ENCODE results near the gene TSPAN9.
A peak's percentile ranks its signal among the peaks of the same experiment; 100 is the strongest.

Gene TSPAN9, protein sequence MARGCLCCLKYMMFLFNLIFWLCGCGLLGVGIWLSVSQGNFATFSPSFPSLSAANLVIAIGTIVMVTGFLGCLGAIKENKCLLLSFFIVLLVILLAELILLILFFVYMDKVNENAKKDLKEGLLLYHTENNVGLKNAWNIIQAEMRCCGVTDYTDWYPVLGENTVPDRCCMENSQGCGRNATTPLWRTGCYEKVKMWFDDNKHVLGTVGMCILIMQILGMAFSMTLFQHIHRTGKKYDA

DNA sequence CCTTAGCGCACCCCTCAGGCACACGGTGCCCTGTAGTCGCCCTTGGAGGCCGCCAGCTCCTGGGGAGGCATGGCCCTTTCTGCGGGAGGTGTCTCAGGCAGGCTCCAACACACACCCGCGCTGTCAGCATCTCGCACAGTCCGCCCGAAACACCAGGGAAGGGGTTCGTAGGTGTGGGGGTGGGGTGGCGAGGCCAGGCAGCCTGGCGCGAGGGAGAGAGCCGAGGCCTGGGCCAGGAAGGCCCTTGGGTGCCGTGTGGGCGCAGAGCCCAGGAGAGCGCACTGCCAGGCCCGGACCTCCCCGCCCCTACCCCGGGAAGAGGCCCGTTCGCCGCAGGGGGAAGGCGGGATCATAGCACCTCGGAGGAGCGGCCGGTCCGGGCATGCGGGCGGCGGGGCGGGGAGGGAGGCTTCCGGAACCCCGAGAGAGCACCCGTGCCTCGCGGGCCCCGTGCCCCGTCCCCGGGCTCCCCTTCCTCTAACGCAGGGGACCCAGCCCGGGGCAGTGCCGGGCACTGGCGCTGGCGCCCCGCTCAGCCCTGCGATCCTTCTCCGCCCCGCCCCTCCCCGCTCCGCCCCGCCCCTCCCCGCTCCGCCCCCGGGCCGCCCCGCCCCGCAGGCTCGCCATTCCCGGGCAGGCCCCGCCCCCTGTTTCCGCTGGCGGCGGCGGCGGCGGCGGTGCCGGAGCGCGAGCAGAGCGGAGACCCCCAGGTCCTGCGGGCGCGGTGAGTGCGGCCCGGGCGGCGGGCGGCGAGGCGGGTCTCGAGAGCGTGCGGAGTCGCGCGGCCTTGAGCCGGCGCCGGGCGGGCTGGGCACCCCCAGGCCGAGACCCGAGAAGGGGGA, at the start of gene TSPAN9:
Gene TSPAN9, plus strand, starts transcription at position 650 of the 842 bp plus-strand sequence. CDS start 123,815 bp downstream, outside the sequence.
- peak; percentile 96 for DNase-seq (ENCODE audit: low spot score)

DNA sequence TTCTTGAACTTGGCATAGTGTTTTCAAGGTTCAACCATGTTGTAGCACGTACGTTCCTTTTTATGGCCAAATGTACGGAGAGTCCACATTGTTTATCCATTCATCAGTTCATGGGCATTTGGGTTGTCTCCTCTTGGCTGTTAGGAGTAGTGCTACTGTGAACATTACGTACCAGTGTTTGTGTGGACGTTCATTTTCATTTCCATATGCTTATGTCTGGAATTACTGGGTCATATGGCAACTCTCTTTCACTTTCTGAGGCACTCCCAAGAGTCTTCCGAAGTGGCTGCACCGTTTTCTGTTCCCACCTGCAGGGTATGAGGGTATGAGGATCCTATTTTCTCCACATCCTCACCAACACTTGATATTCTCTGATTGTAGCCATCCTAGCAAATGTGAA, 49.1 kb upstream of the TSPAN9 start:
- no peak for DNase-seq (ENCODE audit: low spot score)

DNA sequence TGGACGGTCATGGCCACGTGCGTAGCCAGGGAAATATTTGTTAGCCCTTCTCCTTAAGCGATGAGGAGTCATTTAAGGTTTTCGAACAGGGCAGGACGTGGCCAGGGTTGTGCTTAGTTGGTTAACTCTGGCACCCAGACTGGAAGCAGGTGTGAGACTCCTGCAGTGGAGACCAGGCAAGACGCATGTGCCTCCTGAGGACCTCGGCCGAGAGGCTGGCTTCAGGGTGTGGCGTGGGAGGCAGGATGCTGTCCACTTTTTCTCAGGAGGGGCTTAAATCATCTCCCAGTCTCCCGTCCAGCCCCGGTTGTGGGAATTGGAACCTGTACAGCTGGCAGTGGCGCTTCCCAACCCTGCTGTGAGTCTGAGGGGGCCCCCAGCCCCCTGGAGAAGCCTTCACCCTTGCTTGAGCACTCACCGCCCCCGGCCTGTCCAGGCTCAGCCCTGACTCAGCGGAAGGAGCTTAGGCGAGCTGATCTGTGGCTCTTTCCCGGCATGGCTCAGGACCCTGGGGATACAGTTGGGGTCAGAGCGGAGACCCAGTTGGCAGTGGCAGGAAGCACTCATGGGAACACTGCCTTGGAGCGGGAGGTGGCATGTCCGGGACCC, 46.3 kb upstream of the TSPAN9 start:
- no peak for DNase-seq (ENCODE audit: low spot score)

DNA sequence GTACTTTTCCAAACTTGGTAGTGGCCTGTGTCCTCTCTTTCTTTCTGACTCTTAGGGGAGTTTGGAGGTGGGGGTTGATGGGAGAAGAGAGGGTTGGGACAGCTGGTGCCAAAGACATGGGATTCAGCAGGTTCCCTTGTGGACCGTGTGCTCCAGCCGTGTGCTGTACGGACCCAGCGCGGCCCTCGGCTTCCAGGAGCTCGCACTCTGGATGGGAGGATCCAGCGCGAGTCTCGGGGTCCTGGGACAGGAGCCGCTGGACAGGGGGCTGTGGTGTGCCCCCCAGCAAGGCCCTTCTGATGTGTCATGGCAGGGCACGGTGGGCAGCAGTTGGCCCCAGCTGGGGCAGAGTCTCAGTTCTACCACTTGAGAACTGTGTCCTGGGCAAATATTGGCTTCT, 45.0 kb upstream of the TSPAN9 start:
- DNase-seq (ENCODE audit: low spot score) = no peak

DNA sequence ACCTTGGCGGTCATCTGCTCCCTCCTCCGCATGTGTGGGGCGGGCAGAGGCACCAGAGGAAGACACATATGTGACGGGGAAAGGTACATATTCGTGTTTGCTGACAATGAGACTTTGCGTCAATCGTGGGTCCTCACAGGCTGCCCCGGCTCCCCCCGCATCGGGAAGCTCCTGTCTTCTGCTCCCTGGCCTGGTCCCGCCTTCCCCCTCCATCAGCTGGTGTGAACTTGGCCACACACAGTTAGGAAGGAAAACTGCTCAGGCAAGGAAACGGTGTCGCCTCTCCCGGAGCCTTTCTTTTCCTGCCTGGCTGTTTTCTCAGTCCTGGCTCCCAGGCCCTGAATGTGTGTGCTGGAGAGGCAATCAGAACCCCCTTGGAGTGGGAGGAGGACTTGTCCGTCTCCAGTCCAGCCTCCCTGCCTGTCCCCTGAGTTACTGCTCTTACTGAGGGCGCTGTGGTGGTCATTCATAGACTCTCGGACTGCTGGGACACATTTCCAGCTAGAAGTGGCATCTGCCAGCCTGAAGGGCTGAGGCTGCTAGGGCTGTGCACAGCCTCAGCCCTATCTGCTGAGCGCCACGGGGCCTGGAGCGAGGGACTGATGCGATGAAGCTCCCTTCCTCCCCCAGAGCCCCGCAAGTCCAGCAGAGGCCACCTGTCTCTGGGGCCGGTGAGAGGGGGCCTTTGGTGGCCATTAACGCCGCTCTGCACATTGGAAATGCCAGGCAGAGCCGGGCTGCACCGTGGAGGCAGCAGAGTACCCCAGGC, 44.2 kb upstream of the TSPAN9 start:
- no peak for DNase-seq (ENCODE audit: low spot score)

DNA sequence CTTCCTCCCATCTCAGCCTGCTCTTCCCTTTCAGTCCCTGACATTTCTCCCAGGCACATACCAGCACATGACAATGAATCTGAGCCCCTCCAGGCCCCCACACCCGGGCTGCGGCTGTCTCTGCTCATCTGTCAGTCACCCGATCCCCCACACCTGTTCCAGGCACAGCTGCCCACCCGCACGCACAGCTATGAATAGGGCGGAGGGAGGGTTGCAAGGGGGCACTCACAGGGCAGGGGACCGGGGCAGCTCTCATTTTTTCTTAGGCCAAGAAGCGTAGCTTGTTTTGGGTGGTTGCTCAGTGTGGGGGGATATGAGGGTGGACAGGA, 43.7 kb upstream of the TSPAN9 start:
- DNase-seq (ENCODE audit: low spot score) = no peak

DNA sequence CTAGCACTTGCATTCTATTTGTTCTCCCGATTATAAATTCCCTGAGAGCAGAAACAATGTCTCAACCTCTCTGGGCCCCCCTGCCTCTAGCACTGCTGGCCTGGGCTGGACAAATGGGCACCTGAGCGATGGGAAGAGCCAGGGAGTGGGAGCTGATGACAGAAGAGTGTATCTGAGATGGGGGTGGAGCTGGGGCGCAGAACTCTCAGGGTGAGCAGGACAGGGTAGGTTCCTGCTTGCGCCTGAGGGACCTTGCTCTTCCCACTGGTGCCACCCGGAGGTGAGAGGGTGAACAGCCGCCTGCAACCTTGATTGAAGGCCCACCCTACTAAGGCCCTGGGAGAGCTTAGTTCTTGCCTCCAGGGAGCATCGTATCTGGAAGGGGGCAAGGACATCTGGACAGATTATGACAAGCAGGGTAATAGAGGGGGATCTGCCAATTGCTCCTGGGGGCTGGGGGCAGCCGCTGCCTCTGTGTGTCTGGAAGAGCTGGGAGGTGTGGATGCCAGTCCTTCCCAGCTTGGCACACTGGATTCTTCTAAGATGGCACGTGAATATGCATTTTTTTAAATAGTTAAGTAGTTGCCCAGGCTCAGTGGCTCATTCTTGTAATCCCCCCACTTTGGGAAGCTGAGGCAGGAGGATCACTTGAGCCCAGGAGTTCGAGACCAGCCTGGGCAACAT, 43.0 kb upstream of the TSPAN9 start:
- DNase-seq (ENCODE audit: low spot score) = peak; percentile 89

DNA sequence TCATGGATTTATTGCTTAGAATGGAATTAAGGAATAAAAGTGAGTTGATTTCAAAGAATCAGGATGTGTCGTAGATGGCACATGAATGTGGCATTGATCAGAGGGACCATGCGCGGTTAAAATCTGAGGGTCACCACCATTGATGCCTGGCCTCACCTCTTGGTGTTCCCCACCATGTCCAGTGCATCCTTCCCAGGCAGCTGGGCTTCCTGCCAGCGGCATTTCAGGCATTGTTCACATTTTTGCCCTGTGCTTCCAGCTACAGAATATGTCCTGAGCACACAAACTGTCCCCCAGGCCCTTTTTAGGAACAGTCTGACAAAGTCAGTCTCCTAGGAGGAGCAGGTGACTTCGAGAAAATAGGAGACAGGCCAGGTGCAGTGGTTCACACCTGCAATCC, 42.0 kb upstream of the TSPAN9 start:
- no peak for DNase-seq (ENCODE audit: low spot score)

DNA sequence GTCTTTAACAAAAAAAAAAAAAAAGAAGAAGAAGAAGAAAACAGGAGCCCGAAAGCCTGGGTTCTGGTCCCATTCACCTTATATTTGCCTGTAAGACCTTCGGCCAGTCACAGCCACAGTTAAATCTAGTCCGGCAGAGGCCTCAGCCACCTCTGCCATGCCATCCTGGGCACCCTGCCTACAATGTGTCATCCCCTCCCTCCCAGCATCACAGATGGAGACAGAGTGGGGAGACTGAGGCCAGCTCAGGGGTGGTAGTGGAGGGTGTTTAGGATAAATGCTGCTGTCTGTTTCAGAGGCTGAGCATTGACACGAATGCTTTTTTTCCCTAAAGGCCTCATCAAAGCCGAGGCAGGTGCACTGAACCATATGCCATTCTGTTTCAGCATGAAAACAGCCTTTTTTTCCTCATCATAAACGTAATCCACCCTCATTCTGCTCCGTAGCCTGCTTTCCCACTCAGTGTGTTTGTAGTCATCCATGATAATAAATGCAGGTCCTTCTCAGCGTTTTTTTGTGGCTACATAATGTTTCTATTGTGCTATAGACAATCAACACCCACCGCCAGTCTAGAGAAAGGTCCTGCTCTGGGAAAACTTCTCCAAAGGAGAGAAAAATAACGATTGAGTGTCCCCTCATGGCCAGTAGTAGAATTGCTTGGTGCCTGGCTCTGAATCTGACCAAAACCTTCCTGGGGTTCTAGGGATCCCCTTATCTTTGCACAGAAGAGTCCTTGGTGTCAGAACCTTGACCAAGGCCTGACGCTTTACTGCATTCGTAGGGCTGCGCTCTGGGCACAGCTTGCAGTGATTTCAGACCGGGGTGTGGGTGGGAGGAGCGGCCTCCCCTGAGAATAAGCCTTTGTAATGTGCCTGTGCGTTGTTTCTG, 41.1 kb upstream of the TSPAN9 start:
- no peak for DNase-seq (ENCODE audit: low spot score)

DNA sequence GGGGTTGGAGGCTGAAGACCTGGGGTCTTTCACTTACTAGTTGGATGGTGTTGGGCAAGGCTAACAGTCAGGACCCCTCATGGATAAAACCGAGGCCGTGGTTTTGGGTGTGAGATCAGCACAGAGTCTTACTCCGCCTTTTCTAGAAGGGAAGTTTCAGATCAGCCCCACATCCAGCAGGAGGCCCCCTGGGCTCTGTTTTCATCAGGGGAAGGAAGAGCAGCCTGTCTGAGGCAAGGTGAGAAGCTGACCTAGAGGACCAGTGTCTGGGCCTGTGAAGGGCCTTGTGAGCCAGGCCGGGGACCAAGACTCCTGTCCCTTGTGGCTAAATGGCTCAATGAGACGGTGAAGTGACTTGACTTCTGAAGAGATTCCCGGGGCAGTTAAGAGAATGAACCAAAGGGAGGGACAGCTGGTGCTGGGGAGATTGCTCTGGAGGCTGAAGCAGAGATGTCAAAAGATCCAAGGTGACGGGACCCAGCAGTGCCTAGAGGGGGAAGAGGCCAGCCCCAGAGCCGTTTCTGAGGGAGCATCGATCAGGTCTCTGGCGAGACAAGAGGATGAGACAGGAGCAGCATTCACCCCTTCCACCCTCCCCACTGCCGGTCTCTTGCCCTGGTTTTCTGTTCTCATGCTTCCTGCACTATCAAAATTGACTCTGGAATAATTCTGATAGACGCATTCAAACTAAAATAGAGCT, 40.1 kb upstream of the TSPAN9 start:
- DNase-seq (ENCODE audit: low spot score) = no peak

DNA sequence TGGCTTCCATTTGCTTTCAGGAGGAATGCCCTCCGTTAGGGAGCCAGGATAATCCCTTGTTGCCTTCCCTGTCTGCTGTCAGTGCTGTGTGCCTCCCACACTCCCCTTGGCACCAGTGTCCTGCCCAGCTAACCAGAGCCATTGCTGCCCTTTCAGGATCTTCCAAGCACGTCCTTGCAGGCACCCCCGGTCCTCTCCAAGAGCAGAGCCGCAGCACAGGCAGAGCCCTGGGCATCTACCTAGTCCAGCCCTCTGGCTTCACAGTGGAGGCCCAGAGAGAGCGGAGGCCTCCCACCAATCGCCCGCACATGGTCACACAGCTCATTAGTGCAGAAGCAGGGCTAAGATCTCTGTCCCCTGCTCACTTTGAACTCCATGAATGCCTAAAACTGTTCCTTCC, 39.0 kb upstream of the TSPAN9 start:
- DNase-seq (ENCODE audit: low spot score) = no peak

DNA sequence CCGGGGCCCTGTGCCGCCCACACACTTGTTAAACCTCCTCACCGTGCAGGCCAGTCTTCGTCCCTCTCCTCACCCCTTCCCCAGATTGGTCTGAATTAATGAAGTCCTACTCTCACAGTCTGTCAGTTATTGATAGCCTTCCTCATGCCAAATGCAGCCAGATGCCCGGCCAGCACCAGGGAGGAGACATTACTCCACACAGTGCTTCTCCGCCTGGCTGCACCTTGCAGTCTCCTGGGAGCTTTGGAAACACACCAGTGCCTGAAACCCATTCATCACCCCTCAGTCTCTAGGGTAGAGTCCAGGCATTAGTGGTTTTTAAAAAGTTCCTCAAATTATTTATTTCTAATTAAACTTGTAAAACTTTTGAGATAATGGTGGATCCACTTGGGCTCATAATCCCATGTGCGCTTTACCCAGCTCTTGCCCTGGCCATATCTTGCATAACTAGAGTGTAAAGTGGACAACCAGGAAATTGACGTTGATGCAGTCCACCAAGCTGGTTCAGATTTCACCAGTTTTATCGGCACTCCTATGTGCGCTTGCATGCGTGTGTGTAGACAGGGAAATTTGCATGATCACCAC, 38.2 kb upstream of the TSPAN9 start:
- DNase-seq (ENCODE audit: low spot score) = no peak

DNA sequence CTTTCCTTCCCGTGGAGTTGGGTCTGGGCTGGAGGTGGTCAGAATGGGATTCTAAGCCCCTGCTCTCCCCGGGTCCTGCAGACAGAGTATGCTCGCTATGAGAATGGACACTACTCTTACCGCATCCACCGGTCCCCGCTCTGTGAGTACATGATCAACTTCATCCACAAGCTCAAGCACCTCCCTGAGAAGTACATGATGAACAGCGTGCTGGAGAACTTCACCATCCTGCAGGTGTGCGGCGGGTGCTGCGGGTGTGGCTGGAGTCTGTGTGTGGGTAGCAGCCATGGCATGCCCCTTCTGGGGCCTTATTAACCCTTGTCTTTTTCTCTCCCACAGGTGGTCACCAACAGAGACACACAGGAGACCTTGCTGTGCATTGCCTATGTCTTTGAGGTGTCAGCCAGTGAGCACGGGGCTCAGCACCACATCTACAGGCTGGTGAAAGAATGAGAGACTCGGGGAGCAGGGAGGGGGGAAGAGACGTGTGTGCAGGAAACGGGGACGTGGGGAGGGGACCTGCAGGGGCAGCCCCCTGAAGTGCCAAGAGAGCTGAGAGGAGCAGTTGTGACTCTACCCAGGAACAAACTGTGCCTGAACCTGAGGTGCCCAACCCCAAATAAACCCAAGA, 37.0 kb upstream of the TSPAN9 start:
- no peak for DNase-seq (ENCODE audit: low spot score)

DNA sequence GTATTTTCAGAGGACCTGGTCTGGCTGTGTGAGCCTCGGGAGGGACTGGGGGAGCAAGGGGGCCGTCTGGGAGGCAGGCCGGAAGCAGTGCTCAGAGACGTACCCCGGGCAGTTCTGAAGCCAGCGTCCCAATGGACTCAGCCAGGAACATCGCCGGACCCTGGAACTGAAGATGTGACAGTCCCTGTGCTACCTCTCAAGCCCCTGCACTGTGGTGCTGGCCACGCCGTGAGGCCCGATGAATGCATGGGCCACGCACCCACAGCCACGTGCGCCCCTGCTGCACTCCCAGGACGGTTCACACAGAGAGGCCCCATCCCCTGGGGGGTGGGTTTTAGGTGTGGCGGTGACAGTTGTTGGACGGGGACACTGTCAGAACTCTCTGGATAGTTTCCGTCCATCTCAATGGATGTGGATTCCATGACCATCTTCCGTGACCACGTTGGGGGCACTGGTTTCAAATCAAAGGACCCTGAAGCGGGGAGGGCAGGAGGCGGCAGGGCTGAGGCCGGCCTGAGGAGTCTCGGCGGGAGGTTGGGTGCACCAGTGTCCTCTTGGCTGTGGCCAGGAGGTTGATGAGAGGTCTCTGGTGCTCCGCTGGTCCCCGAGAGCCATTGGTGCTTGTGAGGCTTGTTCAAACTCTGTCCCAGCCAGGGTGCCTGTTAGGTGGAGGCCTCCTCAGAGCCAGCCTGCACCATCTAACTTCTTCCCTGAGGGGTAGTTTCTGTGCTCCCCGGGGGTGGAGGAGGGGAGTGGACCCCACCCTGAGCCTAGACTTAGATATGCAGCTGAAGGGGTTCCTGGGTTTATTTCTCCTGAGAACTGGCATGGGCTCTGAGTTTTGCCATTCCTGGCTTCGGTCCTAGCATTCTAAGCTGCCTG, 36.3 kb upstream of the TSPAN9 start:
- DNase-seq (ENCODE audit: low spot score) = no peak

DNA sequence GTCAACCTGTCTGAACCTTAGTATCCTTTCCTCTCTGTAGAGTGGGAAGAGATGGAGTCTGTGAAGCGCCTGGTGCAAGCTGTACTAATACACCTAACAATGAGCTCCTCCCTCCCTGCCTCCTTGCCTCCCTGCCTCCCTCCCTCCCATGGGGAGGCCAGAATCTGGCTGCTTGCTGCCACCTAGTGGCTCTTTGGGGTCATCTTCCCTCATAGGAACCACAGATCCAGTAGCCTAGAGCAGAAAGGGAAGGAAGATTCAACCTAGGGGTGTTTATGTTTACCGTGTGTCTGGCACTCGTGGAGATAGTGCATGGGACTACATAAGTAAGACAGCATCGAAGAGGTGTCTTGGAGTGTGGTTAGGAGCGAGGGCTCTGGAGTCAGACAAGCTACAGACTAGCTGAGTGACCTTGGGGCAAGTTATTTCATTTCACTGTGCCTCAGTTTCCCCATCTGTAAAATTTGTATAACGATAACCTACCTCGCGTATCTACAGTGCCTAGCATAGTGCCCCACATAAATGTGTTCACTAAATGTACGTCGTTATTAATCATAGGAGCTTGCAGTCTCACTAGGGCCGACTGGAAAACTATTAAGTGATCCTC, 35.5 kb upstream of the TSPAN9 start:
- DNase-seq (ENCODE audit: low spot score) = peak; percentile 90

DNA sequence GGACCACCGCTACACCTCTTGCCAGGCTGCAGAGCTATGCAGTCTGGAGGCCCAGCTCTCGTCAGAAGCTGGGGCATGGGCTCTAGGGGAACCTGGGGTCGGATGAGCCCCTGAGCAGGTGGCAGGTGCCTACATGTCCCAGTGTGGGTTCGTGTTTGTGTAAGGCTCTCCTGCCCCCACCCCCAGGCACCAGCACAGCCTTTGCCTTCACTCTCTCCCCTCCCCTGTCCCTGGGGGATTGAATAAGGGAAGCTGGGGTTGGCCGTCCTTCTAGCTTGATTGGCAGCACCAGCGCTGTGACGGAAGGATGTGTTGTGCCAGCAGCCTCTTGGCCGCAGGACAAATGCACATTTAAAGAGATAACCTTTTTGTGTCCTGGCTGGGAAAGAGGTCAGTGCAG, 34.8 kb upstream of the TSPAN9 start:
- DNase-seq (ENCODE audit: low spot score) = no peak

DNA sequence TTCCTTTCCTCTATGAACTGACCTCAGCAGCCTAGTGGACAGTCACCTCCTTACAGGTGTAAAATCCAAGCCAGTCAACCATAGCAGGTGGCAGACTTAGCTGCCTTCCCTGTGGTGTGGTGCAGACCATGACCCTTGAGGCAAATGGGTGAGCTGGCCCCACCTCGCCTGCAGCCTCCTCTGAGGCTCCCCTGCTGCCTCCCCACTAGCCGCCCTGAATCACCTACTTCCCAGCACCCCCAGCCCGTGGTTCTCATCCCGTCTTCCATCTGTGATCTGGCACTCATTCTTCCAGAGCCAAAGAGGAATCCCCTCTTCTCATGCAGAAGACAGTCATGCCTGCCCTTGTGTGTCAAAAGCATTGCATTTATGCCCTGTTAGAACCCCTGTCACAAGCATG, 34.4 kb upstream of the TSPAN9 start:
- DNase-seq (ENCODE audit: low spot score) = no peak

DNA sequence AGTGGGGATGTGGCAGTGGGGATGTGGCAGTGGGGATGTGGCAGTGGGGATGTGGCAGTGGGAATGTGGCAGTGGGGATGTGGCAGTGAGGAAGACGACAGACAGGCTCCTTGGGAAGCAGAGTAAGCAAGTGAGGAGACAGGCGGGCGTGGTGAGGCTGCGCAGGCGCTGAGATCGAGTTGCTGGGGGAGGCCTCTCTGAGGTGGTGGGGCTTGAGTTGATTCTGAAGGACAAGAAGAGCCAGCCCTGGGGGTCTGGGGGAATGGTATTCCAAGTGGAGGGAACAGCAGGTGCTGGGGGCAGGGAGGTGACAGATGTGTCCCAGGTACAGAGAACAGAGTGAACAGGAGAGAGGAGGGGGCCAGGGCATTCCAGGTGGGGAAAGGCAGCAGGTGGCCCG, 33.8 kb upstream of the TSPAN9 start:
- no peak for DNase-seq (ENCODE audit: low spot score)
